Fibroblast of skin of left biceps (primary cell): ENCODE results near the gene TUBA3C.

Source experiments
- DNase-seq, 2 experiments: peaks; one replicate each; pipeline ENCODE4 v3.0.0-alpha.2; 2013; ENCODE audit warnings: low read depth in 2 of 2

The TUBA3C gene

GRCh38 chr13:19161308-19161707 lies 20.3 kb downstream of the TUBA3C start:
- DNase-seq = no peak

DNA sequence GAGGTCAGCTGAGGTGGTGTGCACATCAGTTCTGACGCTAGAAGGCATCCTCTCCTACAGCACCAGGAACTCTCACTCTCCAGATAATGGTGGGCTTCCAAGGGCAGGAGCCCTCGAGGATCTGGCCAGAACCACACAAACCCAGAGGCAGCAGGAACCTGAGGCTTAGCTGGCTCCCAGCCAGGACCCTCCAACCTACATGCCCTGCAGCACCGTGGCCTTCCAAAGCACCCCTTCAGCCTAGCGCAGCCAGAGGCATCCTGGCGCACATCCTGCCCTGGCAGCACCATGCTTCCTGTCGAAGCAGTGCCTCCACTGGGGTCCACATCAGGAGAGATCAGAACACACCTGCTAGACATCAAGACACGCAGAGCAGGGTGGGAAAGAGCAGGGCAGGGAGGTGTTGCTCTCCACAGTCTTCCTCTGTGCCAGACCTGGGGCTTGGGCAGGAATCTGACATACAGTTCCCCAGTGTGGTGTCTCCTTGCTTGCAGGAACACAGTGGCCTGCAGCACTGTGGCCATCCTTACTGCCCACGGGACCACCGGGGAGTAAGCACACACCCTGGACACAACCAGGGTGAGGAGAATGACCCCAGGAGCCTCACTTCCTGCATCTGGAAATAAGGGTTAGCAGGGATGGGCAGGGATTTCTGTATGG lies 21.7 kb downstream of the TUBA3C start:
- DNase-seq = no peak

GRCh38 chr13:19159181-19159580 lies 22.4 kb downstream of the TUBA3C start:
- no peak for DNase-seq

GRCh38 chr13:19158526-19159174 lies 23.0 kb downstream of the TUBA3C start:
- DNase-seq = no peak

- DNase-seq = no peak
Observed at GRCh38 chr13:19158006-19158405, 23.6 kb downstream of the TUBA3C start.

DNA sequence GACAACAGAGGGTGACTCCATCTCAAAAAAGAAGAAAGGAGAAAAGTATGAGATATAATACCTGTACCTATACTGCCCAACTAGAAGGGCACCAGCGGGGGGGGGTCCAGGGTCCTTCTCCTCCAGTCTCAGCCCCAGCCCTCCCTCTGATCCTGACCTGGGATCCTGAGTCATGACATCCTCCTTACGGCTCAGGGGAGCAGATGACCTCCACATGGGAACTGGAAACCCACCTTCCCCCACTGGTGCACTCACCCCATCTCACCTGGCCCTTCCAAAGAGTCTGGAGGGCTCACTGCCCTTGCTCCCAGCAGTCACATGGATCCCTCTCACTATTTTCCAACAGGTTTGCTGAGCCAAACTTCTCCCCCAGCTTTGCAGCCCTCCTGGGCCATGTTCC lies 24.2 kb downstream of the TUBA3C start:
- DNase-seq = no peak

DNA sequence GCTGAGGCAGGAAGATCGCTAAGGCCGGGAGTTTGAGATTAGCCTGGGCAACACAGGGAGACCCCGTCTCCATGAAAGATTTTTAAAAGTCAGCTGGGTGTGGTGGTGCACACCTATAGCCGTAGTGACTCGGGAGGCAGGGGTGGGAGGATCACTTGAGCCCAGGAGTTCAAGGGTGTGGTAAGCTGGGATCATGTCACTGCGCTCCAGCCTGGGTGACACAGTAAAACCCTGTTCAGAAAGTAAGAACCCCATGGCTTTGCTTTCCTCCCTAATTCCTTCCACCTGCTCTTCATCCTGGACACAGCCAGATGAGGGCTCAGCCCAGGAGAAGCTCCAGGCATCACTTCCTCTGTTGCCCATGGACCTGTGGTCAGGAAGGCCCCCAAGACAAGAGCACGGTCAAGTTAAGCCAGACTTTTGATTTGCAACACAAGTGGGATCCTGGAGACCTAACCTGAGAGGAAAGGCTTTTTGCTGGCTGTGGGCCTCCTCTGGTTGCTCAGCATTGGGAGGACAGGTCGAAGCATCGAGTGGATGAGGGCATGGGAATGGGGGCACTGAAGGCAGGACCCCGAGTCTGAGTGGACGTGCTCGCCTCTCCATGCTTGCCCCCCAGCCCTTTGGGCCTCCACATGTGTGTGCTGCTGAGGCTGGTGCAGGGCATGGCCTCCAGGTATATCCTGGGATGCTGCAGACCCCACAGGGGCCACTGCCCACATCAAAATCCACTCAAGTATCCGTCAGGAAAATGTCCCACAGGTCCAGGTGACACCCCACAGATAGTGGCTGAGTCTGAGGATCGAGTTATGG lies 25.4 kb downstream of the TUBA3C start:
- DNase-seq = no peak

DNA sequence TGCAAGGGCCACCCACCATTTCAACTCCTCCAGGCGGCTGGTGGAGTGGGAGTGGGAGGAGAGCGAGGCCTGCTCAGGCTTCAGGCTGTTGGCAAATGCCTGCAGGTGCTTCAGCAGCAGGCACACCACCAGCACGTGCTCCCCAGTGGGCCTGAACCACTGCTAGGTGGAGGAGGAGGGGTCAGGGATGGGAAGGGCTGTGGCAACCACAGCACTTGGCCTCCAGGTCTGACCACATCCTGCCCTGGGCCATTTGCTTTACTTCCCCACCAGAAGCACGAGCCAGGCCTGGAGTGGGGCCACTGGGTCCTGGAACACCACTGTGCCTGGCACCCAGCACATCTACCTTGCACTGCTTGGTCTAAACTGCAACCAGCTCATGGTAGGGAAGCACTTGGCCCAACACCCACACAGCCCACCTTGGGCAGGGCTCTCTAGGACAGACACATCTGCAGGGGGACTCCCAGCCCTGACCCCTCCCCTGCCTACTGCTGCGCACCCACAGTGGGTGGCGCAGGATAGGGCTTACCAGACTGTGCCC lies 26.2 kb downstream of the TUBA3C start:
- DNase-seq = no peak

GRCh38 chr13:19154843-19155242 lies 26.8 kb downstream of the TUBA3C start:
- no peak for DNase-seq

- no peak for DNase-seq
Observed at GRCh38 chr13:19153782-19154450, 27.7 kb downstream of the TUBA3C start.

GRCh38 chr13:19152403-19152802 lies 29.2 kb downstream of the TUBA3C start:
- DNase-seq = no peak

GRCh38 chr13:19151581-19152263 lies 29.9 kb downstream of the TUBA3C start:
- no peak for DNase-seq

GRCh38 chr13:19150712-19151228 lies 30.9 kb downstream of the TUBA3C start:
- DNase-seq = no peak

DNA sequence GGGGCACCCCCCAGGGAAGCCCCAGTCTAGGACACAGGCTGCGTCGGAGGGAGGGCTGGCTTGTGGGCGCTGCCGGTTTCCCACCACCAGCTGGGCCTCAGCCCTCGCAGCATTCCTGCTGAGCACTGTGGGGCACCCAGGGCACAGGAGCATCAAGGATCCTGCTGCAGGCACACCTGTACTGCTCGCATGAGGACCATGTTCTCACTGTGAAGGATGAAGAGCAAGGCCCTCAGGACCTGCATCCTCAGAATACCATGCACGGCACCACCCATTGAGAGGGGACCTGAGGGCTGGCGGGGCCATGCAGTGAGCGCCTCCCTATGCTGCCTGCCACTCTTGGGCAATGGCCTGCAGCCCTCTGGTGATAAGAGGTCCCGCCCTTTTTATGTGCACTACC lies 31.4 kb downstream of the TUBA3C start:
- DNase-seq = no peak

GRCh38 chr13:19148561-19148960 lies 33.1 kb downstream of the TUBA3C start:
- DNase-seq = no peak
